HG02981 (cell line): Measurements from ENCODE around the gene COL6A2.
"Not testable (repeated sequence)": the region's sequence is repeated elsewhere in the genome, so short reads cannot be mapped to it uniquely, and the experiment has no call there.

Source experiments
- ATAC-seq: cut with Tn5 transposase; IDR thresholded peaks from one replicate; pipeline ENCODE4 v1.9.1; 2021; ENCODE audit warnings: mild to moderate bottlenecking, moderate library complexity; ENCODE audit not compliant: unreplicated experiment

COL6A2 gene

DNA sequence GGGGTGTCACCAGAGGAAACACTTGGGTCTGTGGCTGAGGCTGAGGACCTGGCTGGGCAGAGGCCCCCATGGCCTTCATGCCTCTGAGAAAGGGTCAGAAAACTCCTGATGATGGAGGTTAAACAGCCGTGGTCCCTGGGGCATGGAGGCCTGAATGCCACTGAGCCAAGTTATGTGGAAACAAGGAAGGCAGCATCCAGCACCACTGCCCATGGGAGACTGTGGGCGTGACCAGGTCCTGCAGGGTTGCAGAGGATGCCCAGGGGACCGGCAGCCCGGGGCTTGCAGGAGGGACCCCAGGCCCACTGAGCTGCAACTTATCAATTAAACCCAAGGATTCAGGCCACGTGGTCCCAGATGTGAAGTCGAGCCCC, 18.9 kb upstream of the COL6A2 start:
- no peak for ATAC-seq

DNA sequence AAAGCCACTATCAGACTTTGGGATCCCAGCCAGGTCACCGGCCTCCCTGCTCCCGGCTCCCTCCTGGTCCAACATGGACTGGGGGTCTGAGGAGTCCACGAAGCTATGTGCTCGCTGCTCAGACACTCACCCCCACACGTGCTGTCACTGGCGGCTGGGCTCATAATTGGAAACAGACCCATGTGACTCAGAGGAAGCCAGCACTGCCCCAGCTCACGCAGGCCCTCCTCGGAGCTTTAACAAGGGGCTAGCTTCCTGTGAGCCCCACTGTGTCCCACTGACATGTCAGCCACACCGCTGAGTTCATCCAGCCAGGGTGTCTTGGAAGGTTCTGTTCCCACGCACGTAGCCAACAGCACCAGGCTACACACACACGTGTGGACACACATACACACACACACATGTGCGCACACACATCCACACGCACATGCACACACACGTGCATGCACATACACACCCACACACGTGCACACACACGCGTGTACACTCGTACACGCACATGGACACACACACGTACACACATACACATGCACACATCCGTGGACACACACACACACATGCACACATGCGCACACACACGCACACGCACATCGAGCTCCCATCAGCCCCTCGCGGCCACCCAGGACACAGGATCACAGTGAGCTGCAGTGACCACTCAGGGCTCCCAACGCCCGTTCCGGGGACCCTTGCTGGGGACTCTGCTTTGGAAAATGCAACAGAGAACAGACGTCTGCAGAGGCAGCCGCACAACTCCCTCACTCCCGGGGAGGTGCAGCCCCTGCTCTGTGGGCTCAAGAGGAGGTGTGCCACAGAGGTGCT, 18.4 kb upstream of the COL6A2 start:
- no peak for ATAC-seq

DNA sequence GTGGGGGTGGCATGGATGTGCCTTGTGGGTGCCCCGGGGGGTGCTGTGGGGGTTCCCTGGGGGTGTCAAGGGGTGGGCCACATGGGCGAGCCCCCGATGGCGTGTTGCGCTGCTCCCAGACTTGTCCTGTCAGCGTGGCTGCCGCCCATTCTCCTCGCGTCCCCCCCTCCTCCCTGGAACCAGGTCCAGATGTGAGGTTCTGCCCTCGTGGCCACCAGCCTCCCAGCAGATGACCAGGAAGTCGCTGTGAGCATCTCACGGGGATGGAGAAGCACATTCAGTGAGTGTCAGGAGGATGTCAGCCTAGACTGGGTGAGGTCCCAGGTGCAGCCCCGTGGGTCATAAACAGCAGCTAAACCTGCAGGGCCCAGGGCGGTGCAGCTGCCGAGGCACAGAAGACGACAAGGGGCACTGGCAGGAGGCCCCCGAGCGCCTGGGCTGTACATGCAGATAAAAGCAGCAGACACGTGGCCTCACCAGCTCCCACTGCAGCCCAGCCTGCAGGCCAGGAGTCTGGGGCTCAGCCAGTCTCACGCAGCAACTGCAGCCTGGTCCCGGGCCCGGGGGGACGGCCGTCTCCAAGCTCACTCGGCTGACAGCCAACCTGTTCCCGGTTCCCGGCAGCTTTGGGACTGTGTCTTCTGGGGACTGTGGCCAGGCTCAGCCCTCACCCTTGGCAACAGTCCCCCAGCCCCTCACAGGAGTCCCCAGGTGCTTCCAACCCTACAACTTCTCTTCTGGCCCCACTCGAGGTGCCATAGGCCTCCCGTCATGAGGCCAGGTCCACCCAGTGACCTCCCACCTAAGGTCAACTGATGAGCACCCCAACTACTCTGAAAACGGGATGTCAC, 17.5 kb upstream of the COL6A2 start:
- ATAC-seq, result no peak

DNA sequence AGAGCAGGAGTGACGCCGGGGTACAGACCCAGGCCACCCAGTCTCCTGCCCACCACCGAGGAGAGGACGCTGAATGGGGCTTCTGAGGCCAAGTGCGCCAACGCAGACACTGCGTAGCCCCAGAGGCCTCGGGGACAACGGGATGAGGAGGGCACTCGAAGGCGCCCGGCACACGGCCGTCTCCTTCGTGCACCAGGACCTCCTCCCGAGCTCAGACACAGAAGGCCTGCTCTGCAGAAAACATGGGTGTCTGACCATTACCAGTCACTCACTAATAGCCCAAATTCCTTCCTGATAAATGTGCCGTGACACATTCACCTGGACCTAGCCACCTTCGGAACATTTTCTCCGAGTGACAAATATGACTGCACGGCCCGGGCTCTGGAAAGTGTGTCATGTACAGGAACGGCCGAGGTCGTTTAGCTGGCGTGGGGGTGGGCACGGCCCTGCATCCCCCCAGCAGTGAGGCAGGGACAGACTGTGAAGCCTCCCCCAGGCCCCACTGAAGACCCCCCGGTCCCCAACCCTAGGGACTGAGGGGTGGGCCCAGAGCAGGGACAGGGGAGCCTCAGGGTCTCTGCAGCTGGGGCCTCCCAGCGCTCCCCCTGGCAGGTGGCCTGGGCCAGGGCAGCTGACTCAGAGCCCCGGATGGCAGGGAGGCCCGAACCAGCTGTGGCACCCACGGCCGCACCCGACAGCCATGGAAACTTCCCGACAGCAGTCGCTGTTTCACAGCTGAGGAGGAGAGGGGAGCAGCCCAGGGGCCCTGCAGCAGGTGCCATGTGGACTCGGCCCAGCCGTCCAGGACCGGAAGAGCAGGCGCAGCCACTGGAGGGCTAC, 16.7 kb upstream of the COL6A2 start:
- no peak for ATAC-seq

DNA sequence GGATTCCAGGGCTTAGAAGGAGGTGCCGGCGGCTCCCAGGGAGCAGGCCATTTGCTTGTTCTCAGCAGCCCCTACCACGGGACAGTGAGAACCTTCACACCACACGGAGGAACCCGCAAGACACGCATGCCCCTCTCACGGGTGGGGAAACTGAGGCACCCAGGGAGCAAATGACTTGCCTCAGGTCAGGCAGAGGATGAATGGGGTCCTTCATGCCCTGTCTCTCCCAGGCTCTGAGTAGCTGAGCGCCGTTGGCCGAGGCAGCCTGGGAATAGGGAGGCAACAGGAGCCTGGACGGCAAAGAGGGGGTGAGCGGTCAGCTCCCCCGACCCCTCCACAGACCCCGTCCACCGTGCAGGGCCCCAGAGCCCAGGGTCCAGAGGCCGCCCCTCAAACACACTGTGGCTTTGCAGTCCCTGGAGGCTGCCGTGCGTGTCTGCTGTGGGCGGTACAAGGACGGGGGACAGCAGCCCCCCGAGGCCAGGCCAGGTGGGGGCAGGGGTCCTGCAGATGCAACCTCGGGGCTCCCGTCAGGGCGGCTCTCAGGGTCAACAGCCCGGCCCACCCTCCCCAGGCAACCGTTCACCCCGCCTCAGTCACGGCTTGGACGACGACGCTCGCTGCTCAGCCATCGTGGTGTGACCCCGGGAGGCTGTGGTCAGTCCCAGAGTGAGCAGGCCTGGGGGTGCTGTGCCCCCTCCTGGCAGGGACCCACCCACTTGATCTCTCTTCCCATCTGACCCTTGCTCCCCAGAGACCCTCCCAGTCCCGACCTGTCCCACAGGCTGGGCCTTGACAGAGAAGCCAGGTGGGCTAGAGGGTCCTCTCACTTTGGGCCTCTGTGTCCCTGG, 15.8 kb upstream of the COL6A2 start:
- no peak for ATAC-seq

DNA sequence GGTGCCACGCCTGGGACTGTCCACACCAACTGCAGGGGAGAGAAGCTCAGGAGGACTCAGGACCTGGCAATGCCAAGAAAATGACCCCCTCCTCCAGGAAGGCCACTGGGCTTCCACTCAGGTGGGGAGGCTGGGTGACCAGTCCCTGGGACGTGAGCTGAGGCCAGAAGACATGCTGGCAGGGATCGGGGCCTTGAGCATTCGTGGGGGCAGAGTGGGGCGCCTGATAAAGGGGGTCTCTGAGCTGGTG, 15.3 kb upstream of the COL6A2 start:
- ATAC-seq, result no peak

DNA sequence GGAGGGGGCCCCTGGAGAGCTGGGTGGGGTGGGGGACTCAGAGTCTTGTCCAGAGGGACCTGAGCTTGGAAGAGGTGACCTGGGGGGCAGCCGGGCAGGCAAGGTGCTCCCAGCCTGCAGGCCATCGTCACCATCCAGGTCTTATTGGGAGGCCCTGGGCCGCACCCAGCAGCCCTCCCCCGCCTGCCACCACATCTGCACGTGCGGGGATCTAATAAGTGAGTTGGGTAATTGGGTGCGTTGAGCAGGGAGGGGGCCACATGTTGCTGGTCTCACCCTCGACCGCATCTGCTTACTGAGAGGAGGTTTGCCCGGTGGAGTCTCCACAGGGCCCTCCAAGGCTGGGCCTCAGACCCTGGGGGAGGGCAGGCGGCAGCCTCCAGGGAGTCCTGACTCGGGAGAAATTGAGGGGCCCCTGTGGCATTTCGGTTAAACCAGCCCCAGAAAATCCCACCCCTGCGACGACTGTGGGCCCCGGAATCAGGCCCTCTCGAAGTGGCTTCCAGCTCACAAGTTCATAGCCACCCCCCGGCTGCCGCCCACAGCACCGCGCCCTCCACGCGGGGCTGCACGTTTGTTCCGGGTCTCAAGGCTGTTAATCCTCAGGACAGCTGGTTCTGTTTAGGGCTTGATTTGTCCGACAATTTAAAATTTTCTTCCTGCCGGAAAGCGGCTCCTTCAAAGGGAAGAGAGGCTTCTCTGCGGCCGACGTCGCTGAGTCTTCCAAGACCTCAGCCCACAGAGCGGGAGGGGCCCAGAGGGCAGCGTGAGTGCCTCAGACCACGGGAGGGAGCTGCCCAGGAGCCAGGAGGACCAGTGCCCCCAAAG, 14.7 kb upstream of the COL6A2 start:
- ATAC-seq, result no peak

DNA sequence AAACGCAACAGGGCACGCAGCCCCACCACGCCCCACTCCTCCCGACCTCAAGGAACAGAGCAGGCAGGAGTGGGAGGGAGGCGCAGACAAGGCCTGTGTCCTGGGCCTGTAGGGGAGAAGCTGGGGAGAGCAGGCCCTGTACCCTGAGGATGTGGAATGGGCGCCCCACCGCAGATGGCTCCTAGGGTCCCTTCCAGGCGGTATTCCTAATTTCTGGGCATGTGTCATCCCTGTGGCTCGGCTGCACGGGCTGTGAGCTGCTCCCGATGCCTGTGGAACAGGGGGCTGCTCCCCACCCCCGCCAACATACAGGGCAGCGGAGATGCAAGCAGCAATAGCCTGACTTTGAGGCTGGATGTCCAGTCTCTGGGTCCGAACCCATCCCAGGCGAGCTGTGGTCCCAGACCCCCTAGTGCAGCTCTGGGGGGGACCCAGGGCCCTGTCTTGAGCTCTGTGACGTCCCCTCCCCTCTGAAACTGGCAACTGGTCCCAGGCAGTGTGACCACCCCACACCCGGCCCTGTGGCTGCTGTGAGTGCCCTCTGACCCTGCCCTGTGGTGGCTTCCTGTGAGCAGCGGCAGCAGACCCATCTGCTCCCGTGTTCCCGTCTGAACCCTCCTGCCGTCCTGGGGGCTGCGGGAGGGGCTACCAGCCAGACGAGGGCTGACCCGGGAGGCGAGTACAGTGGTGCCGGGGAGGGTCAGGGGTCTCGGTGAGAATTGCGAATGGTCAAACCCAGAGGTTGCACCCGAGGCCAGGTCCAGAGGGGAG, 13.9 kb upstream of the COL6A2 start:
- no peak for ATAC-seq

DNA sequence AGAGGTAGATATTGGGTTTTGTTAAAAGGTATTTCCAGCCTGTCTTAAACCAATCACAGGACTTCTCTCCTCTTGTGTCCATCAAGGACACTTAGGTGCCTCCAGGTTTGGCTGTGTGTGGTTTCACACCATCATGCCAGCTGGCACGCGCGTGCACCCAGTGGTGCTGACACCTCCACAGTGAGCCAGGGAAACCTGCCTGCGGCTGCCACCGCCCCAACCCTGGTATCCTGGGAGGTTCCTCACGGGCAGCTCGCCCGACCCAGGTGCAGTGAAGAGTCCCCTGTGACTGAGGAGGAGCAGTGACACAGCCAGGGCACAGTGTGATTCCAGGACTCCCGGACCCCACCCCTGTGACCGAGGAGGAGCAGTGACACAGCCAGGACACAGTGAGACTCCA, 13.2 kb upstream of the COL6A2 start:
- no peak for ATAC-seq

DNA sequence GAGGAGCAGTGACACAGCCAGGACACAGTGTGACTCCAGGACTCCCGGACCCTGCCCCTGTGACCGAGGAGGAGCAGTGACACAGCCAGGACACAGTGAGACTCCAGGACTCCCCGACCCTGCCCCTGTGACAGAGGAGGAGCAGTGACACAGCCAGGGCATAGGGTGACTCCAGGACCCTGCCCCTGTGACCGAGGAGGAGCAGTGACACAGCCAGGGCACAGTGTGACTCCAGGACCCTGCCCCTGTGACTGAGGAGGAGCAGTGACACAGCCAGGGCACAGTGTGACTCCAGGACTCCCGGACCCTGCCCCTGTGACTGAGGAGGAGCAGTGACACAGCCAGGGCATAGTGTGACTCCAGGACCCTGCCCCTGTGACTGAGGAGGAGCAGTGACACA, 12.7 kb upstream of the COL6A2 start:
- not testable (repeated sequence) for ATAC-seq

DNA sequence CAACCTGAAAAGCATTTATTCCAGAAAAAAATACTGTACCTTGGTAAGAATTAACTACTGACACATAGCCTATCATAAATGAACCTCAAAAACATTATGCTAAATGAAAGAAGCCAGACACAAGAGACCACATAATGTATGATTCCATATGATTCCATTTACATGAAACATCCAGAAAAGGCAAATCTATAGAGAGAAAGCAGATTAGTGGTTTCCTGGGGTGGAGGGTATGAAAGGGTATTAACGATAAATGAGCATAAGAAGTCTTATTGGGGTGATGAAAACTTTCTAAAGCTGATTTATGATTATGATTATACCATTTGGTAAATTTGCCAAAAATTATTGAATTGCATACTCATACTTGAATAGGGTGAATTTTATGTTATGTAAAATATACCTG, 10.3 kb upstream of the COL6A2 start:
- ATAC-seq, result no peak

DNA sequence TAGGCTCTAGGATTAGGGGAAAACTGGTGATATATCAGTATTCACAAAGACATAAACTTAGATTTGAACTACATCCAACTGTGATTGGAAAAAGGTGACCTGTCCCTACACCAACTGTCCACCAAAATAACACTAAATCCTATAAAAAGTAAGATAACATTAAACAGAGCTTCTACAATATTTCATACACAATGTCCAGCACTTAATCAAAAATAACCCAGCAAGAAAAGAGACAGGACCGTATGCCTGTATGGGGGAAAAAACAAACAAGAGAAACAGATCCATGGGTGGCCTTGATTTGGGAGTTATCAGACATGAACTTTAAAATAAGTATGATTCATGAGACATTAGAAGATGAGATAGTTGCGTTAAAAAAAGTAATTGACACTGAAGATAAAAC, 9.7 kb upstream of the COL6A2 start:
- no peak for ATAC-seq

DNA sequence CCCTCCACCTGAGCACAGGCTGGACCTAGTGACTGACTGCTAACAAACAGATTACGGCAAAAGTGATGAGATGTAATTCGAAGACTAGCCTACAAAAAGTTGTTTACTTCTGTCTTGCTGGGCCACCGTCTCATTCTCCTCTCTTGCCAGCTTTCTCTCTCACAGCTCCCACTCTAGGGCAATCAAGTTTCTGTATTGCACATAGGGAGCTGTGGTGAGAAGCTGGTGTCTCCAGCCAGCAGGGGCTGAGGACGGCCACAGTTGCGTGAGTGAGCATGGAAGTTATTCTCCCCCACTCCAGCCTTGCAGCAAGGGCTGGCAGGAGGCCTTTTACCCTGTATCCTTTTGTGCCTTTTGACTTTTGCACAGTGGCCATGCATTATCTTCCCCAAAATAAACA, 8.6 kb upstream of the COL6A2 start:
- no peak for ATAC-seq

DNA sequence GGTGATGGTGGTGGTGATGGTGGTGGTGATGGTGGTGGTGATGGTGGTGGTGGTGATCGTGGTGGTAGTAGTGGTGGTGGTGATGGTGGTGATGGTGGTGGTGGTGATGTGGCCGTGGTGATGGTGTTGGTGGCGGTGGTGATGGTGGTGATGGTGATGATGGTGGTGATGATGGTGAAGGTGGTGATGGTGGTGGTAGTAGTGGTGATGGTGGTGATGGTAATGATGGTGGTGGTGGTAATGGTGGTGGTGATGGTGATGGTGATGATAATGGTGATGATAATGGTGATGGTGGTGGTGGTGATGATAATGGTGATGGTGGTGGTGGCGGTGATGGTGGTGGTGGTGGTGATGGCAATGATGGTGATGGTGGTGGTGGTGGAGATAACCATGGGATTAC, 6.8 kb upstream of the COL6A2 start:
- ATAC-seq, result no peak

DNA sequence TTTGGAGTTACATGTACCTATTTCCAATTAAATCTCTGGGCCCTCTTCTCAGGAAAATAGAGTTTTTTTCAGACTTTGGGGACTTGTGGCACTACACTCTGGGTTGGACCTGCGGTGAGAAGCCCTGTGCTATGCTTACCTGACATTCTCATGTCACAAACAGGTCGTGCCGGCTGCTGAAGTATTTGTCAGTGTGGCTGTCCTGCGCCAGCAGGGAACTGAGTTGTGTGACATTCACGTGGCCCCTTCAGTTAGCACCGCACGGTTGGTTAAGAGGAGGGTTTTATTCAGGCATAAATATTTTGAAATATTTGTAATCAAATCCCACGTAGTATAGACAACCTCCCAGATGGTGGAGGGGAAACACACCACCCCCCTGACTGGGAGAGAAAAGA, 6.3 kb upstream of the COL6A2 start:
- no peak for ATAC-seq

DNA sequence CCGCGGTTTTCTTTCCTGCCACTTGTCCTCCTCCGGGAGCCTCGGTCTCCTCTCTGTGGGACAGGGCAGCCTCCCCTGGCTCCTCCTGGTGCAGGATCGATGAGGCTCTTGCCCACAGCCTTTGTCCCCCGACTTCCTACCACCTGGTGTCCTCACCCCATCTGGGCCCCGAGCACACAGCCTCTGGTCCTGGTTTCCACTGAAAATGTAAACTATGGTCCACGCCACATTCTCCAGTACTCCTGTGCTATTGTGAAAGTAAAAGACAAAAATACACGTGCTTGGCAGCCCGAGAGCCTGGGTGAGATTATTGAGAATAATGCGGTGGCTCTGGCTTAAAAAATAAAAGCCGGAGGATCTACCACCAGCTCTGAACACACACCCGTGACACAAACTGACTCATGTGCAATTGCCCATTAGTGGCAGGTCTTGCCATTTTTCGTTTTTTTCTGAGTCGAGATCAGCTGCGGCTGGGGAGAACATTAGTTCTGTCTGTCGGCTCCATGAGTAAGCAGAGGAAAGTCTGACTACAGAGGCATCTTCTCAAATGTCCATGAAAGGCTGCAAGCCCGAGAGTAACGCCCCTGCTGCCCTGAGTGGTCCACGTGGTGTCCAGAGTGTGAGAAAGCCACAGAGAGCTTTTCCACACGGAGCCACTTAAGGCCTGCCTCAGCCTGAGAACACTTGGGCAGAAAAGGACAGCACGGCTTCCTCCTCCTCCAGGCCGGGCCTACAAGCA, 5.7 kb upstream of the COL6A2 start:
- no peak for ATAC-seq

DNA sequence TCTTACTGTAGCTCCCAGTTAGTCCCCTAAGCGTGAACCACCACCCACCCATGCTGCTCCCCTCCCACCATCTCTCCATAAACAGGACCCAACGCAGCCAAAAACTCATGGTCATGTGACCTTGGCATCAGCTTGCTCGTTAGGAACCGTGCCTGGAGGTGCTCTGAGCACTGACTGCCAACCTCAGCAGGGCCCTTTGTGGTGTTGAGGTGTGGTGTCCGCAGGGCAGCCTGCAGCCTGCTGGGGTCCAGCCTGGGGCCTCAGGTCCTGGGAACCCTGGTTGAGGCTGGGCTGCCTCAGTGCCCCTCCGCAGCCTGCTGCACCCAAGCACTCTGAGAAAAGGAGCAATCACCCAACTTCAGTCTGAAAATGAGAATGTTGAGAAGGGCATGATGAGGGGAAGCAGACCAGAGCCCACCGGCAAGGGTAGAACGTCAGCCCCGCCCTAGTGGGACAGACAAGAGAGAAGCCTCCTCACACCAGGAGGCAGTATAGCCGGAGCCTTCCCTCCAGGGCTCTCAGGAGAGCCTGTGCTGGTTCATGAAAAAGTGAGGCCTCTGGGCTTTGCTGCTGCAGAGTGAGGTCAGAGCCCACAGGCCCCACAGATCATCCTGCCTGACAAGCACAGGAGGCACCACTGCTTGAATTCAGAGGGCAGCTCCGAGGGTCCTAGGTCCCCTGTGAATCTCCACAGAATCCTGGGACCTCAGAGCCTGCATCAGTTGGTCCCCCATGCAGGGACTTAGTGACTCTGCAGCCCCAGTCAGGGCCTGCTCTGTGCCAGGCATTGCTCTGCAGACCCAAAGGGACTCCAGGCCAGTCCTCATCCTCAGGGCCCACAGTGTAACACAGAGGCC, 4.9 kb upstream of the COL6A2 start:
- ATAC-seq, result no peak
